DMS153 treated with DMSO at 0.1 percent for 48 hours (cell line): Measurements from ENCODE around the gene CMIP.
"Not testable (repeated sequence)": the region's sequence is repeated elsewhere in the genome, so short reads cannot be mapped to it uniquely, and the experiment has no call there.

ENCODE experiments used
- DNase-seq: peaks from one replicate; lab custom pipeline; 2025; ENCODE audit not compliant: unreplicated experiment; lab: John Stamatoyannopoulos, UW

Gene CMIP

DNA sequence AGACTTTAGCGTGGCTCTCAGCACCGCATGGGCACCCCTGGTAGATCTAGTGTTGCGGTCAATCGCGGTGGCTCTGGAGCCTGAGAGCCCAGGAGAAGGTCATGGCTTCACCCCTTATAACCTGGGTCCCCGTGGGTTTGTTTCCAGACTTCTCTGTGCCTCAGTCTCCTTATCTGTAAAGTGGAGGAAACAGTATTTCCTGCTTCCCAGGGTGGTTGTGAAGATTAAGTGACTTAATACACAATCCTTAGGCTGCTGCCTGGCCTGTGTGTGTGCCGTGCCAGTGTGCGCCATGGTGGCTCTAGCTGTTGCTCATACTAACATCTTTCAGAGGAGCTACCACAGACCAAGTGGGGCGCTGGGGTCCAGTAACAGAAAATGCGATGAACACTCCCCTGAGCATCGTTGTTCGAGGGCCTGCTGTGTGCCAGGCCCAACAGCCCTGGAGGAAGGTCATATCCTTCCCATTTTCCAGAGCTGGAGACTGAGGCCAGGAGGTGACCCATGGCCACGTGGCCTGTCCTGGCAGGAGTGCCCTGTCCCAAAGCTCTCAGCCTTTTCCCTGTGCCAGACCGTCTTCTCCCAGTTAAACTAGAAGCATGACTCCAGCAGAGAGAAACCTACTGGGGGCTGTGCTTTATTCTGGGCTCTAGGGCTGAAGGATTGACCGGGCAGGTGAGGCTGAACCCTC, 70.1 kb downstream of the CMIP start:
- DNase-seq: no peak

DNA sequence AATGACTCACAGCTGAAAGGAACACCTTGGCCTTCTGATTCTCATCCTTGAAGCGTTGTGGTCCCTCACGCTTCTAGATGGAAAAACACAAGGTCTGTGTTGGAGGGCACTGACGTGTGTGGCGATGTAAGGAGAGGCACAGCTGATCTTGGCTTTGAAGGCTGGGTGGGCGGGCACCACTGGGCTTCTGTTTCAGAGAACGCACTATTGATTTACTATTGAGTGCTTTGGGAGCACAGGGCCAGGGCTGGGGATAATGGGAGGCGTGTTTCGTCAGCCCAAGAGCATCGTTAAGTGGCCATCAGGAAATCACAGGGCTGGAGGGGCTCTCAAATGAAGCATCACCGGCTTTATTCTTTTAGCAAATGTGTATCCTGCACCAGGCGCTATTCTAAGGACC, 70.7 kb downstream of the CMIP start:
- DNase-seq: peak; percentile 54

DNA sequence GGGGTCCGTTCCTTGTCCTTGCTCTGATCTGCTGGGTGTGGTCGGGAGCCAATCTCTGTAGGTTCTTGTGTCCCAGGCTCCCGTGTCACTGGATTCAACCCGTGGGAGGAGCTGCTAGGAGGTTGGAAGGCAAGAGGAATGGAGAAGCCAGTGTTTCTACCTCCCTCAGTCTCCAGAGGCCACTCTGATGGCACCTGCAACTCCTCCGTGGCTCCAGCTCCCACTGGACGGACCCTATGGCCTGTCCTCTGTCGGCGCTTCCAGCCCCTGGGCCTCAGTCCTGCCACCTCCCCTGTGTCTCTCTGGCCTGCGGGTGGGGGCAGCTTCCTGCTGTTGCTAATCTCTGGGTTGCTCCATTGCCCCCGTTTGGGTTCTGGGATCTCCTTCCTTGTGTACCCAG, 71.1 kb downstream of the CMIP start:
- no peak for DNase-seq

DNA sequence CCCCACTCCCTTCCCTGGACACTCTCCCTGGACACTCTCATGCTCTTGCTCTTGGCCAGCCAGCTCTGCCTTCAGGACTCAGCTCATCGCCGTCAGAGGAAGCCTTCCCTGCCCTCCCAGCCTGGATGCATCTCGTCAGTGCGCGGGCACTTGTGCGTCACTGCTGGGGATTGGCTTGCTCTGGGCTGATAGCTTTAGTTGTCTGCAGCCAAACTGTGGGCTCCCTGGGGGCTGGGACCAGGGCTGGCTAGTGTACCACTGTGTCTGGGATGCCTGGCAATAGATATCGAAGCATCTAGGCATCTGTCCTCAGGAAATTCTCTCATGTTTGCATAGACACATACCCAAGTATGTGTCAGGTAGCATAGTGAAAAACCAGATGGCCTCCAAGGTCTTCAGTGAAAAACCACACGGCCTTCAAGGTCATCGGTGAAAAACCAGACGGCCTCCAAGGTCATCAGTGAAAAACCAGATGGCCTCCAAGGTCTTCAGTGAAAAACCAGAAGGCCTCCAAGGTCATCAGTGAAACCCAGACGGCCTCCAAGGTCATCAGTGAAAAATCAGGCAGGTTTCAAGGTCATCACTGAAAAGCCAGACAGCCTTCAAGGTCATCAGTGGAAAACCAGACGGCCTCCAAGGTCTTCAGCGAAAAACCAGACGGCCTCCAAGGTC, 72.0 kb downstream of the CMIP start:
- DNase-seq: no peak

DNA sequence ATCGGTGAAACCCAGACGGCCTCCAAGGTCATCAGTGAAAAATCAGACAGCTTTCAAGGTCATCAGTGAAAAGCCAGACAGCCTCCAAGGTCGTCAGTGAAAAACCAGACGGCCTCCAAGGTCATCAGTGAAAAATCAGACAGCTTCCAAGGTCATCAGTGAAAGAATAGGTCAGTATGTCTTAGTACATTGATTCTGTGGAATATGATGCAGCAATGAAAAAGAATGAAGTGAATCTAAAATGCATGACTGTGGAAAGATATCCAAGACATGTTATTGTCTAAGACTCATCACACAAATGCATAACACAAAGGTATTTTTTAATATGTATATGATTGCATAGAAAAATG, 72.5 kb downstream of the CMIP start:
- no peak for DNase-seq

DNA sequence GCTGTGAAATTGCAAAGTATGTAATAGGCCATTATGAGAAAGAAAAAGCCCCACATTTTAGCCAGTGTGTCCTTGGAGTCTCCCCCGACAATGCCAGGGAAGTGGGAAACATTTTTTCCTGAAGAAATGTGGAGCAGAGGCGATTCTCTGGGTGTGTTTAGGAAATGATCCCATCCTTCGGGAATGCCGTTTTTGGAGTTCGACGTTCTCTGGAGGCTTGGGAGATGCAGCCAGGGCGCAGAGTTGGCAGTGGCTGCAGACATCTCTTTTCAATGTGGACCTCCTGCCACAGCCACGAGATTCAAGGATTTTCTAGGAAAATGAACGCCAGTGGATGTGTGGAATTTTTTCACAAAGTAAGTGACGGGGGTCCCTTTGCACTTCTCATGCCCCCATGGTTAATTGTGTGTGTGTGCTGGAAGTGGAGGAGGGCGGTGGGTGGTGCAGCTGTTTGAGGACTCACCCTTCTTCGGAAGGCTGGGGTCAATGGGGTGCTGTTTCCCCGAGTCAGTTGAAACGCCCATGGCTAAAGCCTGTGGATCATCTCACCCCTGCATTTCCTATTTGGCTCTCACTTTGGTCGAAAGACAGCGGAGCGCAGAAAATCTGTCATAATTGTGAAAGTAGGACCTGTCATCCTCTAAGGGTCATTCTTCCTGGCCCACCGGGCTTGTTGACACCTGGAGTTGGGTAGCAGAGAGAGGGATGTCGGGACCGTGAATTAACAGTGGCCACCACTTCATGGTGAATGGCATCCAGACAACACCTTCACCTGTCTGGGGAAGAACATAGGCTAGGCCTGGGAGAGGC, 73.2 kb downstream of the CMIP start:
- DNase-seq: no peak

DNA sequence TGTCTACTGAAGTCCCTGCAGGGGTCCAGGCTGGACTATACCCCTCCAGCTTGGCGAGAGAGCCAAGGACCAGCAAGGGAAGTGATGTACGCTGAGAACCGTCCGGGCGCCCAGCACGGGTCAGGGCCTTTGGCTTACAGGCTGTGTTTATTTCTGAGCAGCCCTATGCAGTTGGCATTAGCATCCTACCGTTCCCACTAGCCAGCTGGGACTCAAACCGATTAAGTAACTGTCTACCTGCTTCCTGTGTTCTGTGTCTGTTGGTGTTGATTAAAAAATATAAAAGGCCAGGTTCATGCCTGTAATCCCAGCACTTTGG, 73.8 kb downstream of the CMIP start:
- DNase-seq: no peak

DNA sequence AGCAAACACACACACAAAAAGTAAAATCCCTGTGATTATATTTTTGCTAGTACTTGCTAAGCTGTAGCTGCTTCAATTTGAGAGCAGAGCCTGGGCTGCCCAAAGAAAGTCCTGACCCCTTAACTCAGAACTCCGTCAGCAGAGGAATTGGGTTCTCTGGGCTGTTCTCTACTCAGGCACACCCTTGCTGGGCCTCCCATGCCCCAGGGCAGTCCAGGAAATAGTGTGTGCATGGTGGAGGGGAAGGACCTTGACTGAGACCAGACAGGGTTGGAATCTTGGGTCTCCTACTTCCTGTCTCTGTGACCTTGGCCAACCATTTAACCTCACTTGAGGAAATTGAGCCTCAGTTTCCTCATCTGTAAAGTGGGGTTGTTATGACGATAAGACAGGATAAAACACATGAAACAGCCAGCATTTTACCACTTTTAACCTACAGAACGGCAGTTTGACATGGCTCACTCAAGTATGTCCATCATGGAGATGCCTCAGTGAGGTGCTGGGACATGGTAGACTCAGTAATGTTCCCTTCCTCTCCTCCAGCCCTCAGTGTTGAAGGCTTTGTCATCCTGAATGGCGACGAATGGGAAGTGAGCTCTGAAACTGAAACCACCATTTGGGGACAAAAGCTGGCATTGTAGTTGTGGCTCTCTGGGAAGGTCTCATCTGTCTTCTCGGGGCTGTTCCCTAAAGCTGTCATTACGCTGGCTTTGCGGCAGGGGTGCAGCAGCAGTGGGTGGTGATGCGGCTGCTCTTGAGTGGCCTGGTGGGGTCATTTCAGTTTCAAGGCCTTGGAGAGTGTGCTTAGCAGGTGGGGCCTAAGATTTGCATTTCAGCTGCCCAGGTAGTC, 74.9 kb downstream of the CMIP start:
- no peak for DNase-seq

DNA sequence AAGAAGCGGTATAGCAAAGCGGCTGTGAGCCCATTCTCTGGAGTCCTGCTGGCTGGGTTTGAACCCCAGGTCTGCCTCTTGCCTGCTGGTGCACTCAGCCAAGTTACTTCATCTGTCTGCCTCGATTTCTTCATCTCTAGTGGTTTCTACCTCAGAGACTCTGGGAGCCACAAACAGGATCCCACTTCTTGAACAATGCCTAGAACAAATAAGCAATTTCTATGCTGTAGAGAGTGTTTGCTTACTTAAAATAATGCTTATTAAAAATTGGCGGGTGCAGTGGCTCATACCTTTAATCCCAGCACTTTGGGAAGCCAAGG, 75.5 kb downstream of the CMIP start:
- DNase-seq: no peak

DNA sequence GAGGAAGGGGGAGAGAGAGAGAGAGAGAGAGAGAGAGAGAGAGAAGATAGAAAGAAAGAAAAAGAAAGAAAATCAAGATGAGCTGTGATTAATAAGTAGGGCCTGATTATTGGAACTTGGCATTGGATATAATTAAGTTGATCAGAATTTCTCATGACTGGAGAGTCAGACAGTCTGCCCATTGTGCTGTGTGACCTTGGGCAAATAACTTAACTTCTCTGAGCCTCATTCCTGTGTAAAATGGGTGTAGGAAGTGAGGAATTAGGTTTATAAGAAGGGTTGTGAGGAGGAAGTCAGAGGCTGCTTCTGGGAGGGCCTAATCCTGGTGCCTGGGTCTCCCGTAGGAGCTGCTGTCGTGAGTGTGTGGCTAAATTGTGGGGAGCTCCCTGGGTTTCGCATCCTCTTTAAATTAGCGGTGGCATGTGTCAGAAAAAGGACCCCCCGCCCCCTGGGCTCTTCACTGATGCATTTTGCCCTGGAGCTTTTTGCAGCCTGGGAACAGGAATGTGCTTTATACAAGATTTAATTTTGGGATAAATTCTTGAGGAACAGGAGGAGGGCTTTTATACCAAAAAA, 76.0 kb downstream of the CMIP start:
- no peak for DNase-seq

DNA sequence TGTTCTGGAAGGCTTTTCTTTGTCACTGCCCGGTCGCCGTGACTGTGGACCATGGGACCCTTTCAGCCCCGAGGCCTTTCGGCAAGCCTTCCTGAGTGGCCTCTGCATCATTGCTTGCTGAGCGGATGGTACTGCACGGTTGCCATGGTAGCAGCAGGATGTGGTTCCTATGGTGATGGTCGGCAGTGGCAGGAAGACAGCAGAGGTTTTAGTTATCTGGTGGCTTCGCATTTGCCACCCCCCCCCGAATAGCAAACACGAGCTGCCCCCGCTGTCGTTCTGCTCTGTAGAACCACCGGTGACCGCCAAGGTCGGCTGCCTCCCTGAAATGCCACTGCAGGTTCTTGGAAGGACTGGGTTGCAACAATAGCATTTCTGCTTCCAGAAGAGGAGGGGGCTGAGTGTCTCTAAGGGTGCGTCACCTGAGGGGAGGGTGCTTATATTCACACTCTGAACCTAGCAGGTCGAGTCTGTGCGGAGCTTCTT, 76.6 kb downstream of the CMIP start:
- DNase-seq: no peak

DNA sequence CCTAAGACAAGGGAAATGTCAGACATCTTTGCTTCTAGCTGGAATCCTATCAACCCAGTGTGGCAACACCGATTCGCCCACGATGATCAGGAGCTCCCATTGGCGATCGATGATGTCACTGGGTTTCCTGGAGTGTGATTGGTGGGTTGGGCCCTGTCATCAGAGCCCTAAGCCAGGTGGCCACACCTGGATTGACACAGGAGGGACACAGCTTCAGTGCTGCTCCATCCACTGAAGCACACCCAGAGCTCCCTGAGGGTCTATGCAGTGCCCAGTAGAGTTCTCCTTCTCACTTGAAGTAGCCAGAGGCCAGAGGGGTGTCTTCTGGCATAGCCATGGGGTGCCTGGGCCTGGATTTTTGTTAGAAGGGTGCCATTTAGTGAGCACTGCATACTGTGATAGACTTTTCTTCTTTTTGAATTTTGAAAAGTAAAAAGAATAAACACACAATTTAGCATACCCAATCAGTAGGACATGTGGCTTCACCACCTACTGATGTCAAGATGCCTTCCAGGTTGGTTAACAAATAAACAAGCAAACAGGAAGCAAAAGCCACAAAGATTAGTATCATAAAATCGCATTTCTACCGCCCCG, 77.6 kb downstream of the CMIP start:
- no peak for DNase-seq

DNA sequence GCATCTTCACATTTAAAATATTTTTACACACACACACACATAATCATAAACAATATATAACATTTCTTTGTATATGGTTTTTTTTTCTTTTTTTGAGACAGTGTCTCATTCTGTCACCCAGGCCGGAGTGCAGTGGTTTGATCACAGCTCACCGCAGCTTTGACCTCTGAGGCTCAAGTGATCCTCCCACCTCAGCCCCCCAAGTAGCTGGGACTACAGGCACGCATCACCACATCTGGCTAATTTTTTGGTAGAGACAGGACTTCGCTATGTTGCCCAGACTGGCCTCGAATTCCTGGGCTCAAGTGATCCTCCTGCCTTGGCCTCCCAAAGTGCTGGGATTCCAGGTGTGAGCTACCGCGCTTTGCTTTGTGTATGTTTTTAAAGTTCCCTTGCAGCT, 78.2 kb downstream of the CMIP start:
- not testable (repeated sequence) for DNase-seq

DNA sequence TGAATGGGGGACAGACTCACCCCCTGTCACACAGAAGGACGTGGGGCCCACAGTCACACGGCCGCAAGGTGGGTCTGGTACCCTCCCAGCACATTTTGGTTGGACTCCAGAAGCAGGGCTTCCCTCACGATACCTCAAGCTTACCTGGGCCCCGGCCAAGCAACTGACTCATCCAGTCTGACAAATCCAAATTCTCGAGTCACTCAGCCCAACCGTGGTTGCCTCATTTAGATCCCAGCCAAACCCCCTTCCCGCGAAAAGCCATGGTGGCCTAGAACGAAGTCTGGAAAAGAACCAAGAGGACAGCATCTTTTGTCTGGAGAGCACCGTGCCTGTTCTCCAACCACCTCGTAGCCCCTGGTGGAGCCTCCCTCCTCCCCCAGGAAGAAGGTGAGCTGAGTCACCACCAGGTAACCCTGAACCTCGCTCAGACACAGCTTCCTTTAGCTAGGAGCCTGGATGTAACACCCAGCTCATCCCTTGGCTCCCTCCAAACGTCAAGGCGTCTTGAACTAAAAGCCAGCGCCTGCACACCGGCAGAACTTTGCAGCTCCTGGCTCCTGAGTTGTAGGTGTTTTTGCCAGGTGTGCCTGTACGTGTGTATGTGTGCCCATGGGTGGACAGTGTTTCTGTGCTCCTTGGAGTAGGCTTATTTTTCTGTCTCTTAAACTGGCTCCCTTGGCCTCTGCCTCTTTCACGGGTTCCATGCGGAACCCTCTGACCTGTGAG, 78.9 kb downstream of the CMIP start:
- DNase-seq: no peak

DNA sequence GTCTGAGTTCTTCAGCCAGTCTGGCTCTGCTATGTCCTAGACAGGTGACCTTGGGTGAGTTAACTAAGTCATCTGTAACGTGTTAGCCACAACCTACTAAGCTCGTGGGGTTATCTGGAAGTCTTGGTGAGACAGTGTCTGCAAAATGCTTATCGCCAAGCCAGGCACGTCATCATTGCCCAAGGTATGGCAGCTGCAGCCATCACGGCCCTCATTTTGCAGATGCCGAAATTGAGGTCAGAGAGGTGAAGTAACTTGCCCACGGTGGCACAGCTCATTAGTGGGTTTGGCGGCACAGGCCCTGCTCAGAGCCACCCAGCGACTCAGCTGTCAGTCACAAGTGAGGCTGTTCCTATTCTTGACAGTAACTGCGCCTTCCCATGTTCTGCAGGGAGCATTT, 79.8 kb downstream of the CMIP start:
- DNase-seq: no peak

DNA sequence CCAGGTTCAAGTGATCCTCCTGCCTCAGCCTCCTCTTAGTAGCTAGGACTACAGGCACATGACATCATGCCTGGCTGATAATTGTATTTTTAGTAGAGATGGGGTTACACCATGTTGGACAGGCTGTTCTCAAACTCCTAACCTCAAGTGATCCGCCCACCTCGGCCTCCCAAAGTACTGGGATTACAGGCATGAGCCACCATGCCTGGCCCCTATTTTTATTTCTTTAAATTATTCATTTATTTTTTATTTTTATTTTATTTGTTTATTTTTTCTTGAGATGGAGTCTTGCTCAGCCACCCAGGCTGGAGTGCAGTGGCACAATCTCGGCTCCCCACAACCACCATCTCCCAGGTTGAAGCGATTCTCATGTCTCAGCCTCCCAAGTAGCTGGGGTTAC, 80.3 kb downstream of the CMIP start:
- DNase-seq: not testable (repeated sequence)

DNA sequence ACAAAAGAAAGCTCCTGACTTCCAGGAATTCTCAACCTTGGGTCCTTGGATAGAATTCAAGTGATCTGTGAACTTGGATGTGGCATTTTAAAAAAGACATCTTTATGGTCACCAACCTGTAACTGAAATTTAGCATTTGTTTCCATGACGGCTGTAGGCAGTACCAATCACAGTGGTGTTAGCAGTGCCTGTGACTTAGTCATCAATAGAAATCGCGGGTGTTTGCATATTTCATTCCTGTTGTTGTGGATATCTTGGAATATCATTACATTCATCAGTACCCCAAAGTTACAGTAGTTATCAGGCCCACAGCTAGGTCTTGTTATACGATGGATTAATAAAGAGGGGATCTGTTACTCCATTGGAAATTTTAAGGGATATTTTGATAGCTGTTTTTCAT, 81.6 kb downstream of the CMIP start:
- no peak for DNase-seq

DNA sequence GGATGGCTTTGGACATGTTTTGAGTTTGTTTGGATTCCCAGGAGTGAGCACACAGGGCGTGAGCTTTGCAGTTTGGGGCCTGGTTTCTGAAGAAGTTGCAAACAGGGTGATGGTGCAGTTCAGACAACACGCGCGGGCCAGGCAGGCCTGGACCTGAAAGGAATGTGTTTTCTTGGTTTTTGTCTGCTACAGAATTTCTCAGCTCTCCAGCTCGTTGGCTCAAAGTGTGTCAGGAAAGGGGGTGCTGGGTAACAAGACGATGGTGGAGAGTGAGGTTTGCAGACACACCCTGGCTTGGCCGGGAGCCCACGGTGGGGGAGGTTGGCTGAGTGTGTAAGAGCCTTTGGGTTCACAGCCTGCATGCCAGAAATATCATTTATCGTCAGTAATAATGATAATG, 82.3 kb downstream of the CMIP start:
- no peak for DNase-seq

DNA sequence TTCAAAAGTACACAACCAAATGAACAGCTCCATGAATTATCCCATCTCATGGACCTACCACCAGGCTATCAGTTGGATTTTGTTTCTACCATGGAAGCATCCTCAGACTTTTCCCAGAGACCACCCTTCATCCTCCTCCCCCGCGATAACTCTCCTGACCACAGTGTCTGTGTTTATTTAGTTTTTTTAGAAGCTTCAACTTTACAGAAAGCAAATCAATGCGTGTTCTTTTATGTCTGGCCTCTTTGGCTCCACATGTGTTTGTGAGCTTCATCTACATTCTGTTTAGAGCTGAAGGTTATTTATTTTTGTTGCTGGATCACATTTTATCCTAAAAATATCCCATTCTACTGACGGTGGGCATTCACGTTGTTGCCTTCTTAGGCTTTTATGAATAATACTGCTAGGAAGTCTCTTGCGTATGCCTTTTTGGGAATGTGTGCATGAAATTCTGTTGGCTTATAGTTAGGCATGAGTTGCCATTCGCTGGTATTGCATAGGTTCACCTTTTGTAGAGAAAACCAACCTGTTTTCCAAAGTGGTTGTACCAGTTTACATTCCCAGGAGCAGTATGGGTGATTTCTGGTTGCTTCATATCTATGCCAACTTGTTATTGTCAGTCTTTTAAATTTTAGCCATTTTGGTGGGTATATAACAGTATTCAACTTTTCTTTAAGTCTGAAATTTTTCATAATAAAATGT, 83.0 kb downstream of the CMIP start:
- no peak for DNase-seq

DNA sequence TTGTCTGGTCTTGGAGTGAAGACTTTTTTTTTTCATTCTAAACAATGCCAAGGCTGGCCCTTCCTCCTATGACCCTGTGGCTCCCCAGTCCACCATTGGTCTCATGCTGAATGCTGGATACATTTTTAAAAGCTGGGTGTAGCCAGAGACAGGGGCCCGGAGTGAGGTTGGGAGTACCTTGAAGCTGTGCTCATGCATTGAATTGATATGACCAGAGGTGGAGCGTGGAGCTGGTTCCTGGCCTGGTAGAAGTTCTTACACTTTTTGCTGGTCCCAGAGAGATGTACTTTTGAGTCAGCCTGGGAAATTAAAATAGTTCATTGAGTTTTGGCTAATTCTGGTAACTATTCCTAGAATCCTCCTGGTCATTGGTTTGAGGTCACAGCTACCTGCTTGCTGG, 83.6 kb downstream of the CMIP start:
- DNase-seq: no peak
